GM12873 (cell line): Measurements from ENCODE around the gene MAD1L1.

ENCODE experiments used
- TF ChIP-seq, protein P1 (sequence below): IDR thresholded peaks from 2 replicates; pipeline ENCODE4 v1.5.1; 2012; ENCODE audit warnings: low read depth, mild to moderate bottlenecking, moderate library complexity, low read length, control low read depth; ENCODE audit not compliant: insufficient read depth; ENCODE audit errors: missing control alignments

Gene MAD1L1

DNA sequence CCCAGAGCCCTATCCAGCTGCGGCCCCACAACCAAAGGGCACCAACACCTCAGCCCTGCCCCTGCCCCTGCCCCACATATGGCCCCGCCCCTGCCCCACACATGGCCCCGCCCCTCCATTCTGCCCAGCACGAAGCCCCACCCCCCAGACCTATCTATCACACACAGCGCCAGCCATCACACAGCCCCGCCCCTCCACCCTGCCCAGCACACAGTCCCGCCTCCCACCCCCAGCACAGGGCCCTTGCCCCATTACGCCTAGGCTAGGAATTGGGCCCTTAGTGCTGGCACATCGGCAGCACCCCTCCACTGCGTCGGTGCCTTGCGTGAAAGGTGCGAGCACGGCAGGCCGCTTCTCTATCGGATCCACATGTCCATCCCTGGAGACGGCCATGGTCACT lies 126.8 kb downstream of the MAD1L1 start:
- TF ChIP-seq, protein P1, sequence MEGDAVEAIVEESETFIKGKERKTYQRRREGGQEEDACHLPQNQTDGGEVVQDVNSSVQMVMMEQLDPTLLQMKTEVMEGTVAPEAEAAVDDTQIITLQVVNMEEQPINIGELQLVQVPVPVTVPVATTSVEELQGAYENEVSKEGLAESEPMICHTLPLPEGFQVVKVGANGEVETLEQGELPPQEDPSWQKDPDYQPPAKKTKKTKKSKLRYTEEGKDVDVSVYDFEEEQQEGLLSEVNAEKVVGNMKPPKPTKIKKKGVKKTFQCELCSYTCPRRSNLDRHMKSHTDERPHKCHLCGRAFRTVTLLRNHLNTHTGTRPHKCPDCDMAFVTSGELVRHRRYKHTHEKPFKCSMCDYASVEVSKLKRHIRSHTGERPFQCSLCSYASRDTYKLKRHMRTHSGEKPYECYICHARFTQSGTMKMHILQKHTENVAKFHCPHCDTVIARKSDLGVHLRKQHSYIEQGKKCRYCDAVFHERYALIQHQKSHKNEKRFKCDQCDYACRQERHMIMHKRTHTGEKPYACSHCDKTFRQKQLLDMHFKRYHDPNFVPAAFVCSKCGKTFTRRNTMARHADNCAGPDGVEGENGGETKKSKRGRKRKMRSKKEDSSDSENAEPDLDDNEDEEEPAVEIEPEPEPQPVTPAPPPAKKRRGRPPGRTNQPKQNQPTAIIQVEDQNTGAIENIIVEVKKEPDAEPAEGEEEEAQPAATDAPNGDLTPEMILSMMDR, result no peak

- TF ChIP-seq, protein P1, result no peak
Observed at GRCh38 chr7:2105280-2105679, 127.5 kb downstream of the MAD1L1 start.

- TF ChIP-seq, protein P1, result no peak
Observed at GRCh38 chr7:2104716-2105115, 128.0 kb downstream of the MAD1L1 start.

DNA sequence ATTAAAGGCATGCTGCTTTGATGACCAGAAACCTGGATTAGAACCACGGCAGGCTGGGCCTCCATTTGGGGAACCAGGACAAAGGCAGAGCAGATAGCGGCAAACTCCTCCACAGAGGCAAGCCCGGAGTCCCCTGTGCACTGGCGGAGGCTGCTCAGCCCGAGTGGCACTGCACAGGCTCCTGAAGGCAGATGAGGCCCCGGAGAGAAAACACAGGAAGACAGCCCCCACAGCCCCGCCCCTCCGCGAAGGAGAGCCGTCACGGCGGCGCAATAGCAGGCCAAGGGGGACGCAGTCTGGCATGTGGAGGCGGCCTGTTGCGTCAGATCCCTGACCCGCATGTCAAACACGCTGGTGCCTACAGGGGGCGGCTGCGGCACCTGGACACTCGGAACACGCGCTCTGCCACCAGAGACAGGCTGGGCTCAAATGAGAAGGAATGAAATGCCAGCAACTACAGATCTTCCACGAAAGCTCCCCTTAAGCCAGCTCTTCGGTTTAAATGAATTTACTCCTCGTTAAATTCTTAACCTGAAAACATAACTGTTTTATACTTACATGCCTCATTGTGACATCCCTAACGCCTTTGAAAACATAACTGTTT lies 128.5 kb downstream of the MAD1L1 start:
- TF ChIP-seq, protein P1, result peak; percentile 59

- TF ChIP-seq, protein P1, result no peak
Observed at GRCh38 chr7:2103071-2103898, 129.5 kb downstream of the MAD1L1 start.

DNA sequence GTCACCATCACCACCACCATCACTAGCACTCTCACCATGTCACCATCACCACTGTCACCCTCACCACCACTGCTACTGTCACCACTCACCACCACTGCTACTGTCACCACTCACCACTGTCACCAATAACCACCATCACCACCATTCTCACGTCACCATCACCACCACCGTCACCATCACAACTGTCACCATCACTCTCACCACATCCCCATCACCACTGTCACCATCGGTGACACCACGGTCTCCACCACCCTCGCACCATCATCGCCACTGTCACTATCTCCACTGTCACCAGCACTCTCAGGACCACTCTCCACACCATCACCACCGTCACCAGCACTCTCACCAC lies 130.4 kb downstream of the MAD1L1 start:
- TF ChIP-seq, protein P1, result no peak

DNA sequence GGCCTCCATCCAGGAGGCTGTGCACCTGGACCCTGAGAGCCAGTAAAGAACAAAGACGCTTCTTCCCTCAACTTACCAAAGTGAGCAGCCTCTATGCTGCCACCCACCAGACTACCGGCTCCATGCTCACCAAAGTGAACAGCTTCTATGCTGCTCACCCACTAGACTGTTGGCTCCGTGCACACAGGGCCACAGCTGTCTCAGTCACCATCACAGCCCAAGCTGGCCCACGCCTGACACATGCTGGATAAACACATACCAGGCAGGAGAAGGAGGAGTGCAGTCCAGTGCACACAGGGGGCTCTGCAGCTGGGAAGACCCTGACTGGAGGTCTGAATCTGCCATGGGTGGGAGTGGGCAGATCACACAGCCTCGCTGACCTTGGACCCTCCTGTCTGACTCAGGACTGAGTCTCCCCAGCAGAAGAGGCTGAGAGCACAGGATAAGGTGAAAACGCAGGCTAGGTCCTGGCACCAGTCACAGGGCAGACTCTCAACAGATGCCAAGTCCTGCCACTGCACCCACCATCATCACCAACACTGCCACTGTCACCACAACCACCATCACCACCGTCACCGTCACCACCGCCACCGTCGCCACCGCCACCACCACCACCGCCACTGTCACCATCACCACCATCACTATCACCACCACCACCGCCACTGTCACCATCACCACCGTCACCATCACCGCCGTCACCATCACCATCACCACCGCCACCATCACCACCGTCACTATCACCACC lies 130.9 kb downstream of the MAD1L1 start:
- TF ChIP-seq, protein P1, result no peak
